GM19351 (cell line): ENCODE measurements around the gene ELAVL1.
"Not testable (repeated sequence)": the region's sequence is repeated elsewhere in the genome, so short reads cannot be mapped to it uniquely, and the experiment has no call there.

ENCODE experiments used
- ATAC-seq: cut with Tn5 transposase; IDR thresholded peaks from one replicate; pipeline ENCODE4 v1.9.1; 2021; ENCODE audit warnings: mild to moderate bottlenecking, moderate library complexity; ENCODE audit not compliant: unreplicated experiment

Gene ELAVL1

GRCh38 chr19:7971553-7972520 is 33.6 kb downstream of the ELAVL1 start:
- no peak for ATAC-seq

GRCh38 chr19:7970716-7971448 is 34.6 kb downstream of the ELAVL1 start:
- ATAC-seq, result no peak

- no peak for ATAC-seq
Measured at GRCh38 chr19:7969555-7969939, 35.9 kb downstream of the ELAVL1 start.

GRCh38 chr19:7968796-7969554 is 36.5 kb downstream of the ELAVL1 start:
- no peak for ATAC-seq

- ATAC-seq, result no peak
Measured at GRCh38 chr19:7968008-7968795, 37.2 kb downstream of the ELAVL1 start.

GRCh38 chr19:7965921-7966665 is 39.3 kb downstream of the ELAVL1 start:
- ATAC-seq, result no peak

- ATAC-seq, result no peak
Measured at GRCh38 chr19:7965259-7965841, 40.1 kb downstream of the ELAVL1 start.

GRCh38 chr19:7963566-7963965 is 41.9 kb downstream of the ELAVL1 start:
- no peak for ATAC-seq

GRCh38 chr19:7962644-7963268 is 42.7 kb downstream of the ELAVL1 start:
- no peak for ATAC-seq

GRCh38 chr19:7961920-7962626 is 43.4 kb downstream of the ELAVL1 start:
- no peak for ATAC-seq

GRCh38 chr19:7961082-7961481 is 44.4 kb downstream of the ELAVL1 start:
- ATAC-seq, result not testable (repeated sequence)

- ATAC-seq, result no peak
Measured at GRCh38 chr19:7959211-7959610, 46.2 kb downstream of the ELAVL1 start.

- ATAC-seq, result no peak
Measured at GRCh38 chr19:7955696-7956095, 49.7 kb downstream of the ELAVL1 start.

GRCh38 chr19:7953576-7953975 is 51.9 kb downstream of the ELAVL1 start:
- no peak for ATAC-seq

- no peak for ATAC-seq
Measured at GRCh38 chr19:7953060-7953459, 52.4 kb downstream of the ELAVL1 start.

GRCh38 chr19:7947939-7948338 is 57.5 kb downstream of the ELAVL1 start:
- ATAC-seq, result no peak

GRCh38 chr19:7944177-7944761 is 61.2 kb downstream of the ELAVL1 start:
- peak; percentile 35 for ATAC-seq
